H1 (cell line): ENCODE results near the gene PIGU. TPM values are rescaled to one million over a fixed set of nuclear protein-coding genes. Genes with fewer than 3 reads are reported as not detected.

ENCODE experiments used
- CHD7 ChIP-seq: fragments of 300-600 bp; sonication (generic); IDR thresholded peaks from 2 replicates; pipeline ENCODE4 v1.7.1; 2012; ENCODE audit warnings: low read length, moderate library complexity, mild to moderate bottlenecking, inconsistent platforms; ENCODE audit not compliant: insufficient replicate concordance
- CTCF ChIP-seq, 3 experiments: IDR thresholded peaks; 1 replicate in 2 of 3; 2 replicates in 1 of 3; pipeline versions ENCODE4 v1.5.1 to v1.6.1; 2011; ENCODE audit warnings: low read length in 3 of 3, mild to moderate bottlenecking in 3 of 3, inconsistent platforms in 2 of 3, low read depth in 1 of 3, moderate library complexity in 1 of 3; ENCODE audit not compliant: insufficient read depth in 1 of 3; ENCODE audit errors: control extremely low read depth in 1 of 3
- KDM1A ChIP-seq: fragments of 200-600, 300-600 bp; sonication (generic); IDR thresholded peaks from 2 replicates; pipeline ENCODE4 v1.7.1; 2016; ENCODE audit warnings: mild to moderate bottlenecking, low read length, borderline replicate concordance
- RBBP5 ChIP-seq: IDR thresholded peaks from 2 replicates; pipeline ENCODE4 v1.7.1; 2012; ENCODE audit warnings: low read depth, mild to moderate bottlenecking, inconsistent platforms, low read length, moderate library complexity, borderline replicate concordance
- RXRA ChIP-seq: IDR thresholded peaks from 2 replicates; pipeline ENCODE4 v1.6.1; 2011; ENCODE audit warnings: low read depth, mild to moderate bottlenecking, low read length, moderate library complexity; ENCODE audit not compliant: insufficient read depth
- SIX5 ChIP-seq: IDR thresholded peaks from 2 replicates; pipeline ENCODE4 v1.6.1; 2011; ENCODE audit warnings: mild to moderate bottlenecking, low read depth, low read length
- YY1 ChIP-seq: IDR thresholded peaks from 2 replicates; pipeline ENCODE4 v1.6.1; 2011; ENCODE audit warnings: low read depth, mild to moderate bottlenecking, low read length
- polyA plus RNA-seq, 7 experiments: library from polyadenylated mRNA; depleted of rRNA in 3 of 7; stranded (reverse) in 5 of 7; unstranded in 2 of 7; fragments of >200 nt in 5 of 7; fragments of 200-250 nt in 2 of 7; gene quantifications; 1 replicate in 5 of 7; 2 replicates in 1 of 7; 4 replicates in 1 of 7; pipeline versions ENCODE4 v1.2.1 to v1.2.3, GENCODE V29; 2011 to 2013; ENCODE audit warnings: missing spikeins in 2 of 7, mixed read lengths in 2 of 7
- total RNA-seq: library from RNA; stranded (reverse); fragmentation: NEBNext Ultra II Directional; extraction: Animal tissue kit (Norgen Biotek cat#: 25700); gene quantifications from 2 replicates; pipeline ENCODE4 v1.2.1, GENCODE V29; 2021

PIGU gene
- total and polyA plus RNA-seq, 2 of the 8 experiments (the other 6 are each of a cell fraction or from before 2014, with no cell fraction given) = 28.3 to 117 TPM

GRCh38 chr20:34516247-34517113, 160.4 kb downstream of the PIGU start, which contains the start of gene DYNLRB1 (continued):
- TF ChIP-seq CHD7 = no peak
- no peak for TF ChIP-seq RXRA
- TF ChIP-seq RBBP5 = no peak; the same call in 1 of the 2 replicates
- TF ChIP-seq CTCF (IDR thresholded peaks at IDR 0.05; ENCODE audit: control extremely low read depth in 1 of 3, insufficient read depth in 1 of 3, low read depth in 1 of 3, low read length in 3 of 3) = no peak
- TF ChIP-seq SIX5 = no peak
- TF ChIP-seq YY1 = 0 out of 2 replicates have a peak, but pooled peaks have one; percentile 19
- TF ChIP-seq KDM1A = no peak
